ENCODE measurements around the gene SULT1B1.

GRCh38 chr4:69726971-69727370, 33.4 kb downstream of the SULT1B1 start:
- TF ChIP-seq EP300 (IDR thresholded peaks at IDR 0.05) (no peak), POLR2A (IDR thresholded peaks at IDR 0.05) (no peak)
